GM19043 (cell line): ENCODE measurements around the gene CAMTA1.

ENCODE experiments used
- ATAC-seq: cut with Tn5 transposase; IDR thresholded peaks from one replicate; pipeline ENCODE4 v1.9.1; 2021; ENCODE audit warnings: low read depth; ENCODE audit not compliant: unreplicated experiment

Gene CAMTA1

DNA sequence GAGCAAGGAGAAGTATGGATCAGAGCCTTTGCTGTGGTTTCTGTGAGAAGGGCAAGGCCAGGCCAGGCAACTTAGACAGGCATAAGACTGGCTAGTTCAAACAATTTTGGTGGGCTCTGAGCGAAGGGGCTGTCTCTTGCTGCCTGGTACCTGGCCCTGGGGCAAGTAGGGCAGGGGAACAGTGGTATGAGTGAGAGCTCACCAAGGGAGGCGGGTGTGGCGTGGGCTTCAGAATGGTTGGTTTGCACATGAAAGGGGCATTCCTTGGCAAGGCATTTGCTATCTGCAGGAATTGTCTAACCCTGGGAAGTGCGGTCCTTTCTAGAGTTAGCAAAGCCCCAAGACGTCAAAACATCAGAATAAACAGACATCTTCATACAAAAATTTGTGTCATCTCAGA, 210.5 kb downstream of the CAMTA1 start:
- no peak for ATAC-seq

DNA sequence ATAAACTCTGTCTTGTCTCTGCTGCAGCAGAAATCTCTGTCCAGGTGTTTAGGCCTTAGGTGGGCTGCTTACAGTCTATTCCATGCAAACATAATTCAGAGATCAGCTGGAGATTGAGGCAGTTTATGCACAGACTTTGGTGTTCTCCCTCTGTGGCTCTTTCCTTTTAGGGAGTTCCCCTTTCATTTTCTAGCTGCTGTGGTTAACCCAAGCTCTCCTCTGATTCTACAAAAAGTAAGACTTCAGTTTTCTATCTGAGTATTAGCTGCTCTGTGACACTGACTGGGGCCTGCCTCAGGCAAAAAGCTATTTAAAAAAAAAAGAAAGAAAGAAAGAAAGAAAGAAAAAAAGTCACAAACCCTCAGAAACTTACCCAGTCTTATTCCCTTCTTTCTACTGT, 211.1 kb downstream of the CAMTA1 start:
- no peak for ATAC-seq

DNA sequence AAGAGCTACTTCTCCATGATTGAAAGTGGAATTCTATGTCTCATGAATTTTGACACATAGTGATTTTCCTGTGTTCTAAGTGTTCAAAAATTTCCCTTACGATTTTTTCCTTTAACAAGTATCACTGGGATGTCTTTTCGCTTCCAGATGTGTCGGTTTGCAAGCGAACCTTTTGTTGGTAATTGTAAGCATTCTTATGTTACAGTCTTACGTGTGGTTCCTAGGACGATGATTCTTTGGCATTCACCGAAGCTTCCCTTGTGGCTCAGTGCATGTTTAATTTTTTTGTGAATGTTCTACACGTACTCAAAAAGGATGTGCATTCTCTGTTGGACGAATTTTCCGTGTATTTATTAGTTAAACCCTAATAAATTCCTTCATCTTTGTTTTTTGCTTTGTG, 211.6 kb downstream of the CAMTA1 start:
- ATAC-seq, result no peak

DNA sequence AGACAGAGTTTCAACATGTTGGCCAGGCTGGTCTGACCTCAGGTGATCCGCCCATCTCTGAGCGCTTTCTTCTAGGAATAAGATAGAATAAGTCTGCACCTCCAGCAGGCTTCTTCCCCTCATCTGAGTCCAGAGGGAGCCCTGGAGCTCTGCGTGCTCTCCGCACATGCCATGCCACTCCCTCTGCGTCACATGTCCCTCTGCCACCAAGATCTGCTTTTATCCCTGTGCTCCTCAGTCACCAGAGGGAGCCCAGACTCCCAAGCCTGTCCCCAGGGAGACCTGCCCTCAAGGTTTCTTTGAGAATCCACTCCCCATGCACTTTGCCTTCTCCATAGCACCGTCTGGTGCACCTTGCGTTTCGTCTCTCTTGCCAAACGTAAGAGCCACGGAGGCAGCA, 213.0 kb downstream of the CAMTA1 start:
- ATAC-seq, result no peak

DNA sequence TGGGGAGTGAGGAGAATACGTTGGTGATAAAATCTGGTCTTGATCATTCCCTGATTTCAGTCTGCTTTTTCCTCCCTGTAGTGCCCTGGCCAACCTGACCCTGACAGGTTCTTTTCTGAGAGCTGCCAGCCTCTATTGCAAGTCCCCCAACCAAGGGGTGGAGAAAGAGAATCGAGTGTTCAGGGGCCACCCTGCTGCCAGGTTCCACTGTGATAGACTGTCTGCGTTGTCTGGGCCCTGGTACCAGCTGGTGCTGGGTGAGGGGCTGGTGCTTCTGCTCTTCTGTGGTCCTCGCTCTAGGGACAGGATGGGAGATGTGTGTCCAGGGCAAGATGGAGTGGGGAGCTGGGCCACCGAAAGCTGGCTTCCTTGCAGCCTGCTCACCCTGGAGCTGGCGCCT, 214.6 kb downstream of the CAMTA1 start:
- ATAC-seq, result no peak

DNA sequence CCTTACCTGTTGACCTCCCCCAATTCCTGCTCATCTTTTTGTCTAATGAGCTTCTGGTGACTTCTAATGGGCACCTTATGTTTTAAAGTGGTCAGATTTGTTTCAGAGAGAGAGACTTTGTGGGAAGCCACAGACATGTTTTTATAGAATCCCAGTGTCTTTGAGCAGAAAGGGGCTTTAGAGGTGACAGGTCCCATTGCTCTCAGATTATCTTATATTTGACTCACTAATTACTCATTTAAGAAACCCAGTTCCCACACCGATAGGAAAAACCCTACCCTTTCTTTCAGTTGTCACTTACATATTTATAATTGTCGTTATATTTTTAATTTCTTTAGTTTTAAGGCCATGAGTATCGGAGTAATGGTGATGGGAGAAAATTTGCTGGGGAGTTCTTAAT, 215.5 kb downstream of the CAMTA1 start:
- no peak for ATAC-seq

DNA sequence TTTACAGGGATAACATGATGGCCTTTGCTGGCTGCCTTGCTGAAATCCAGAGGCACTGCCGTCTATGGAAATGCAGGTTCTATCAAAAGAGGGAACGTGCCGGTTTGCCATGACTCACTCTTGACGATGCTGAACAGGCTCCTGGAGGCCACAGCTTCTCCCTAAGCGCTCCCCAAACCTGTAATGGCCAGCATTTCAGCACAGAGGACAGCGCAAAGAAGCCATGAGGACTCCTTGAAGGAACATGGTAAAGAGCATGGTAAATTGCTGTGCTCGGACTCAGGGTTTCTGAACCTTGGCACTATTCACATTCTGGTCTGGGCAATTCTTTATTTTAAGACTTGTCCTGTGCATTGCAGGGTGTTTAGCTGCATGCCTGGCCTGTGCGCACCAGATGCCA, 217.5 kb downstream of the CAMTA1 start:
- ATAC-seq, result no peak

DNA sequence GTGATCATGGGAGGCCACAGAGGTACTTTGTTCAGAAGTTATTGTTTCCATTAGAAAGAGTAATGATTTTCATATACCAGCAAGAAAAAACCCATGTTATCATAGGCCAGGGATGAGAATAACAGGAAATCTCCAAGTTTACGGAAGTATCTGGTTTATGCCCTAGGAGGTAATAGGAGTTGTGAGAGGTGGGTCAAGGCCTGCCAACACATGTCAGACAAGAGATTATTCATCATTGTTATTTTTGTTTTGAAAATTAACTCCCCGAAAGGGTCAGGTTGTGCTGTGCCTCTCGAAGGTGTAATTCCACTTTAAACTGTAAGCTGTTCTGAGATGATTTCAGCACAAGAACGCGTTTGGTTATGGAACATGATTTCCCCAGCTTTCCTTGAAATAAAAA, 218.4 kb downstream of the CAMTA1 start:
- no peak for ATAC-seq

DNA sequence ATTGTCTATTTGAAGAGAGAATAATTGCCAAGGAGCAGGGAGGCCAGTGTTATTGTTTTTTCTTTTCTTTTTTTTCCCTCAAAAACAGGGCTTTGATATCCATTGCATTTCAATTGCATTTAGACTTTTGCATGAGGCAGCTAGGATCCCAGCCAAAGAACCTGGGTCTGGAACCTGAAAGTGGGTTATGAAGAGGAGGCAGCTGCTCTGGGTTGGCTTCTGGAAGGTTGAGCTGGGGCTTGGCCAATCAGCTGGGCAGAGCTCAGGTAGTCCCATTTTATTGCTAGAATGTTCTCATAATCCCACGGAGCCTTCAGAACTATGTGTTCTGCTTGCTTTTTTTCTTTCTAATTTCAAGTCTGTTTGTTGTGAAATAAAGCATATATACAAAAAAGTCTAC, 218.9 kb downstream of the CAMTA1 start:
- ATAC-seq, result no peak

DNA sequence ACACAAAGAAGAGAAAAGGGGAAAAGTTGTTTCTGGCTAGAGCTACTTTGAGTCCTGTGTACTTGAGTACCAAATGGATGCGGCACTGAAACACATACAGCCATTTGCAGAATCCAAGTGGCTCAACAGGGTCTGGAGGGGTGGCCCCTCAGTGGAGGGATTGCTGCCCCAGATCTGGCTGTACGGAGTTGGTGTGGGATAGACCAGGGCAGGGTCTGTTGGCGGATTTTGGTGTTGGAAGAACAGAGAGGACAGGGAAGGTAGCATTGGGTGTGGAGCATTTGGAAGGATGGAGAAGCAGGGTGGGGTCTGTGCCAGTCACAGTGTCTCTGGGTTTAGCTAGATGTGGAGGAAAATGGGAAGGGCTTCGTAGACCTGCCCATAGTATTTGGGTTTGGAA, 220.5 kb downstream of the CAMTA1 start:
- ATAC-seq, result no peak

DNA sequence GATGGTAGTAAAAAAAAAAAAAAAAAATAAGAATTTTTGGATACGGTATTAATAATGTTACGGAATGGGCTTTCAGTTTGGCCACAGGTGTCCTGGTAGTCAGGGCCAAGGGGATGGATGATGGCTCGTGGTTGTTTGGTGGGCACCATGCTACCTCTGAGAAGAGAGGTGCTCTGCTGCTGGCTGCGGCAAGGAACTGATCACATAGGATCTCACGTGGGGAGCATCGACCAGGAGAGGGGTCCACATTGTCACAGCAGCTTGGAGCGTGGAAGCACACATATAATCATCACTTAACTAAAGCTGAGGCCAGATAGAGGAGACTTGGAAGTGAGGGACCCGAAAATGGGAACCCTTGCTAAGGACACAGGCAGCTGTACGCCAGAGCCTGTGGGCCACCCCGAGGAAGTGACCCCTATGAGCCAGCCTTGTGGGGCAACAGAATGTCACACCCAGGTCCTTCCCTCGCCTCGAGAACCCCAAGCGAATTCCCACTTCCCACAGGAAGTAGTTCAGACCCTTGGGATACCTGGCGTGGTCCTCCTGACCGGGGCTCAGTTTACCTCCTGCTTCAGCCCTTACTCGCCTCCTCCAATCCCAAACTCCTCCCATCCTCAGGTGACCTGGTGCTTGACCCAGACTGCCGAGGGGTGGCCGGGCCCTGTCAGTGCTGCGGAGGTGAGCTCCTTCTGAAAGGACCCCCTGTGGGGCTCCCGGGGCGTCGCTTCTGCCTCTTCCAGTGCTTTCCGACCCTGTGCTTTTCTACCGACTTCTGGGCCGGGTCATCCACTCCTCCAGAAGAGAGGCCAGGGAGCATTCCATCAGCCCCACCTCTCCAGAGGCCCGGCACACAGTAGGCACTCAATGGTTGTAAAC, 222.0 kb downstream of the CAMTA1 start:
- no peak for ATAC-seq

DNA sequence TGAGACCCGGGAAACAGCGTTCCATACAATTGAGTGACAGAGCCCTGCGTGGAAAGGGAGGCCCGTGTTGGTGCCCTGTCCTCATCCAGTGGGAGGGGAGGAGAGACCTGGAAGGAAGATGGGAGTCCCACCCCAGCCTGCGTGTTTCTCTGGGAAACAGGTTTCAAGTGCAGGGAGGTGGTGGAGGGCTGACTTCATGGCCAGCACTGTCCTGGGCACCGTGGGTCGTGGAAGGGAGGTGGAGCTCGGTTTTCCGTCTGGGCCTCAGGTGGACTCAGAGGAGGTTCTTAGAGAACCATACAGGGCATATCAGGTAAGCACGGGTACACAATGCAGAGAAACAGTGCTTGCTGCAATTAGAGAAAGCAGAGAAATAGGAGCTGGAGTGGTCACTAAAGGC, 222.6 kb downstream of the CAMTA1 start:
- ATAC-seq, result no peak

DNA sequence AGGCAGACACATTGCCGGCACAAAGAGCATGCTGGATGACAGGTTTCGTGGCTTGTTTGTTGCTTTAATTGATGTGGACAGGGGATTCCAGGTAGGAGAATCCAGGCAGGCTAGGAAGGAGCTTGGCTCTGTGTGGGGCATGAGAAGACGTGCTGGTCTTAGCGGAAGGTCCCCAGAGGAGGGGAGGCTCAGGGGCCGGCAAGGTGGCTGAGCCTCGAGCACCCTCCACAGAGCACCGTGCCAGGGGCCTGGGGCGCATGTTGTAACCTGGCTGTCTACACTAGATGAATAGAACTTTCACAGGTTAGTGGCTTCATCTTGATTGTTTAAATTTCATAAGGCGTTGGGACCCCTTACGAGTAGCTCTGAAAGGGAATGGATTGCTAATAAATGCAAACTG, 223.1 kb downstream of the CAMTA1 start:
- no peak for ATAC-seq

DNA sequence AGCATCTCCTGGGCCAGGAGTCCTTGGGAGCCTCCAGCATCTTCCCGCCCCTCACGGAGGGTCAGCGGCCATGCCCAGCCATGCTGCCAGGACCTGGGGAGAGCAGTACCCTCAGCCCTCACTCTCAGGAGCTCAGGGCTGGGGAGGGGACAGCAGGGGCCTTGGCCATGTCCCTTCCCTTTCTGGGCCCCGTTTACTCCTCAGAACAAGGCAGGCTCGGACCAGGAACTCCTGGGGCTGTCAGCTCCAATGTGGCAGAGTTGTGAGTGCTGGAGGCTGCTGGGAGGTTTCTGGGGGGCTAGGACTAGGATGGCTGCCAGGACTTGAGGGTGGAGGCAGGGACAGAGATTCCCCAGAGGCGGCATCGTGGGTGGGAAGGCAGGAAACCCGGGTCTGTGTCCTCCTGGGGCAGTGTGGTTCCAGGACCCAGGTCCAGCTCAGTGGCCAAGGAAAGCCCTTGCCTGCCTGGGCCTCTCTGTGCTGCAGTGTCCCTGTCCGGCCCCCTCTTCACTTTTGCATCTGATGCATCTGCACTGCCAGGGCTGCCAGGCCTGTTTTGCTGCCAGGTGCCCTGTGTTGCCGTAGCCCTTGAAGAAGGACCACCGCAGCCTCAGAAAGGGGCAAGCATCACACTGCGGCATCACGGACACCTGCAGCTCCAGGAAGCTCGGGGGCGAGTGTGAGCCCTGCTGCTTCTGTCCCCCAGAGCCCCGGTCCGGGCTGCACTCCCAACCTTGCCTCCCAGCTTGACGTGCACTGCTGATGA, 223.9 kb downstream of the CAMTA1 start:
- ATAC-seq, result no peak

DNA sequence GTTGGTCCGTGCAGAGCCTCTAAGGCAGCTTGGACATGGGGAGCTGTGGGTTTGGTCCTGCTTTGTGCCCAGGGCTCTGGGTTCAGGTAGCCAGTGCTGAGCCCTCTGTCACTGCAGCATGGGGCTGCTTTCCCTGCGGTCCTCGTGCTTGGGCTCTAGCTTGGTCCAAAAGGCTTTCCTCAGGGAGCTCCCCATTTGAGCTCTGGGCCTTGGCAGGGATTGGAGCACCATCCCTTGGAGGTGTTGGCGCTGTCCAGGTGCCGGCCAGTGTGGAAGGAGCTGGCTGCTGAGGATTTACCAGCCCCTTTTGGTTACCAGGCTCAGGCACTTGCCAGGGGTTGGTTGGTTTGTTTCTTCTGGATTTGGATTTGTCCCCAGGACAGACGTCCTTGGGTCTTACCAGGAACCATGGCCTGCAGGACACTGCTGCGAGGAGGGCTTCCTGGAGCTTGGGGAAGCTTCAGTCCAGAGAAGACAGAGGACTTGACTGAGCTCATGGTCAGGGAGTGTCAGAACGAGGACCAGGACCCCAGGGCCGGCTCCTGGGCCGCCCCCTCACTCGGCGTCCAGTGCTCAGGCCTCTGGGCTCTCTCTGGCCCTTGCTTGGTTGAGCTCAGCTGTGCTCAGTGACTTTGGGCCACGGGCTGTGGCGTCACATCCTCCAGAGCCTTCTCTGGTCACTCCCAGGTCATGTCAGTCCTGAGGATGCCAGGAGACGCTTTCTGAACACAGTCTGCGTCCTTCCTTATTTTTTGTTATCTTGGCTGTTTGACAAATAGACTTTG, 224.7 kb downstream of the CAMTA1 start:
- ATAC-seq, result no peak

DNA sequence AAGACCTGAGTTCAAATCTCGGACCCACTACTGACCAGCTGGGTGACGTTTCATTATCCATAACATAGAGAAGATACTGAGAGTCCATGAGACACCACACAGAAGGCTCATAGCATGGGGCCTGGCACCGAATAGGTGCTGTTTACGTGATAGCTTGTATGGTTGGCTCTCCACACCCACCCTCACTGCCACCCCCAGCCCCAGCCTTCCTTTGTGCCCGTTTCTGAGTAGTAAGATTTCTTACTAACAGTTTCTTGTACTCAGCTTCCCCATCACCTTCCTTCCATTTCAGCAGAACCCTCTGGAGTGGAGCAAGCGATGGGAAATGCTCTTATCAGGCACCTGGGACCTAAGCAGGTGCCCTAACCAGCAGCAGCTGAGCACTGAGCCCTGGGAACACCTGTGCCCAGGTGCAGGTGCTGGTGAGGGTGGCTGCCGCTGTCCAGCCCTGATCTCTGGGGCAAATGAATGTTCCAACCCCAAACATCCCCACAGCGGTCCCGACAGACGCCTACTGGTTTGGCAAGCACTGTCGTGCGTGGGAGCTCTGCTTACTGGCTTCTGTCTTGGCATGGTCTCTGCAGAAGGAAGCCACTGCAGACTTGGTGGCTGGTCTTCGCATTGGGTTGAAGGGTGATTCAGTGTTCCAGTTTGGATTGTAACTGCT, 225.4 kb downstream of the CAMTA1 start:
- ATAC-seq, result no peak

DNA sequence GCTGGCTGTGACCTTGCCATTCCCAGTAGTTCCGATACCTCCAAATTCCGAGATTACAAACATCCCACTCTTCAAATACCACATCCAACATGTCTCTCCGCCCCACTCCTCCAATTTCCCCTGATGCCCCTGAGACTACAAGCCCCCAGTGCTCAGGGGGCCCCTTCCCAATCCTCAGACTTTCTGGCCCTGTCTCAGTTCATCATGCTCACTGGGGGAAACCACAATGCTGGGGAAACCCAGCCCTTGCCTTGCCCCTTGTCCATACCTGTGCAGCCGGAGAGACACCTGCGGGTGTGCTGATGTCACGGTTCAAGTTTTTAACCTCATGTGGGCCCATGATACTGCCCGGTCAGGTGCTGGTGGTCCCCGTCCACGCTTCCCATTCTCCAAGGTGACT, 226.6 kb downstream of the CAMTA1 start:
- ATAC-seq, result no peak

DNA sequence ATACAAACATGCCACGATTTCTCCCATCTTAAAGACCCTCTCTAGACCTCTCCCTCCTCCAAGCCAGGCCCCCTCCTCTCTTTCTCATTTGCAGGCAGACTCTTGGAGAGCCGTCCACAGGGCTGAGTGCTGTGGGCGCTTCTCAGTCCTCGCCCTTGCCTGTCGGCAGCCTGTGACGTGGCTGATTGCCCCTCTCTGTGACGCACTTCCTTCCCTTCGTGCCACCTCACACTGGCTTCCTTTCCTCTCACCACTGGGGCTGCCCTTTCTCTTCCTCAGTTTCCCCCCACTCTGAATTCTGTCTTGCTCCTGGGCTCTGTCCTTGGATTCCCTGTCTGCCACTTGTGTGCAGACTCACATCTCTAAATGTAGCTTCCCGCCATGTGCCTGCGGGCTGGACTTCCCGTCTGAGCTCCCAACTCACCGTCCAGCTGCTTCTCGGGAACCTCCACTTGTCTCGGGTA, 227.2 kb downstream of the CAMTA1 start:
- ATAC-seq, result no peak

DNA sequence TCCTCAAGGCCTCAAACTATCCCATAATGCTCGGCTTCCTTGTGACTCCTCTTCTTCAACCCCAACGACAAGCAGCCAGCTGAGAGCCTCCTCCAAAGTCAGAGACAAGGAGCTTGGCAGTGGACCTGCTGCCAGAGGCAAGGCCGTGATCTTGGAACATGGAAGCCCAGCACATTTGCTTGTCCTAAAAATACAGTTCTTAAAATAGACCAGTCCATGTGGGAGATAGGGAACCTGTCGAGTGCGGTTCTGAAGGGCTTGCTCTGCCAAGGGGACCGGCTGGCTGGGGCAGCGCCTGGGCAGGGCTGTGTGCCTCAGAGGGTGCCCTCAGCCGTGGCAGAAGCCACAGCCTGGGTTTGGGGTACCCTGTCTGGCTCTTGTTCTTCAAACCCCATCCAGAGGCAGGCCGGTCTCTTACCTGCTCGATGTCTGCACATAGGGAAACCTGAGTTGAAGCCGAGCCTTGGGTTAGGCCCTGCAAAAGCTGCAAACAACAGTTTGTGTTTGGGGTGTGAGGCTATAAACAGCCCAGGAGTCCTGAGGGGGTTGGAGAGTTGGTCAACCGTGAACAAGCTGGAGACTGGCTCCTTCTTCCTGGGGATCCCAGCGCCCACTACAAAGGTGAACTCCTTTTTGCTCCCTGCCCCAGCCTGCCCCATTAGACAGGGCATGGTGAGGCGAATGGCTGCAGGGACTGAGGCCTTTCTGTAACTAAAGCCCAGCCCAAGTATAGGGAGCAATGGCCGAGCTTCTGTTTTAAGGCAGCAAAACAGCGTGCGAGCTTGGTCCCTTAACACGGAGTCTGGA, 228.8 kb downstream of the CAMTA1 start:
- ATAC-seq, result no peak

DNA sequence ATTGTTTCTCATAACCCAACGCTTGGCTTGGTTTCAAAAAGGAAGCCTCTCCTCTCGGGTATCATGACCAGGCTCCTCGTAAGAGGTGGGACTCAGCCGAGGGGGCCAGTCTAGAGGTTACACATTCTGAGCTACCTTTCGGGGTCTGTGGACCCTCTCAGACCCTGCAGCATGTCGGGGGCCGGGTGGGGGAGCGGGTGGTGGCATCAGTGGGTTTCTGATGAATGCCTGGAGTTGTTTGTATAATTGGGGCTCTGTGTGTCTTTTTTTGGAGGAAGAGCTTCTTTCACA, 229.3 kb downstream of the CAMTA1 start:
- no peak for ATAC-seq
